GM12801 (cell line): ENCODE measurements around the gene ADGRD1.

Experiments
- TF ChIP-seq, protein P1 (sequence below): IDR thresholded peaks from one replicate; pipeline ENCODE4 v1.5.1; 2011; ENCODE audit warnings: control low read depth; ENCODE audit not compliant: insufficient read length; ENCODE audit errors: extremely low read depth

ADGRD1 gene

DNA sequence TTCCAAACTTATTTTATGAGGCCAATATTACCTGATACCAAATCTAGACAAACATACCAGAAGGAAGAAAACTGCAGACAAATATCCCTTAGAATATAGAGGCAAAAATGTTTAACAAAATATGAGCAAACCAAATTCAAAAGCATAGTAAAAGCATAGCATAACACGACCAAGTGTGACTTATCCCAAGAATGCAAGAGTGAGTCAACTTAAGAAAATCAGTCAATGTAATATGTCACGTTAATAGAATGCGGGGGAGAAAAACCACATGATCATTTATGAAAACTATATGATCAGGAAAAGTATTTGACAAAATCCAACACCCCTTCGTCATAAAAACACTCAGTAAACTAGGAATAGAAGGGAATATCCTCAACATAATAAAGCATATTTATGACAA lies 217.3 kb downstream of the ADGRD1 start:
- TF ChIP-seq, protein P1, sequence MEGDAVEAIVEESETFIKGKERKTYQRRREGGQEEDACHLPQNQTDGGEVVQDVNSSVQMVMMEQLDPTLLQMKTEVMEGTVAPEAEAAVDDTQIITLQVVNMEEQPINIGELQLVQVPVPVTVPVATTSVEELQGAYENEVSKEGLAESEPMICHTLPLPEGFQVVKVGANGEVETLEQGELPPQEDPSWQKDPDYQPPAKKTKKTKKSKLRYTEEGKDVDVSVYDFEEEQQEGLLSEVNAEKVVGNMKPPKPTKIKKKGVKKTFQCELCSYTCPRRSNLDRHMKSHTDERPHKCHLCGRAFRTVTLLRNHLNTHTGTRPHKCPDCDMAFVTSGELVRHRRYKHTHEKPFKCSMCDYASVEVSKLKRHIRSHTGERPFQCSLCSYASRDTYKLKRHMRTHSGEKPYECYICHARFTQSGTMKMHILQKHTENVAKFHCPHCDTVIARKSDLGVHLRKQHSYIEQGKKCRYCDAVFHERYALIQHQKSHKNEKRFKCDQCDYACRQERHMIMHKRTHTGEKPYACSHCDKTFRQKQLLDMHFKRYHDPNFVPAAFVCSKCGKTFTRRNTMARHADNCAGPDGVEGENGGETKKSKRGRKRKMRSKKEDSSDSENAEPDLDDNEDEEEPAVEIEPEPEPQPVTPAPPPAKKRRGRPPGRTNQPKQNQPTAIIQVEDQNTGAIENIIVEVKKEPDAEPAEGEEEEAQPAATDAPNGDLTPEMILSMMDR = no peak

DNA sequence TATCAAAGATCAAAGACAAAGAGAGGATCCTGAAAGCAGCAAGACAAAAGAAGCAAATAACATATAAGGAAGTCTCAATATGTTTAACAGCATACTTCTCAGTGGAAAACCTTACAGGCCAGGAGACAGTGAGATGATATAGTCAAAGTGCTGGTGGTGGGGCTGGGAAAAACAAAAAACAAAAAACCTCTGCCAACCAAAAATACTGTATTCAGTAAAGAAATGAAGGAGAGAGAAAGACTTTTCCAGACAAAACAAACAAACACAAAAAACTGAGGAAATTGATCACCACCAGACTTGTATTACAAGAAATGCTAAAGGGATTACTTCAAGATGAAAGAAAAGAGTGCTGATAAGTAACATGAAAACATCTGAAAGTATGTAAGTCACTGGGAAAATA lies 221.2 kb downstream of the ADGRD1 start:
- TF ChIP-seq, protein P1 = no peak

DNA sequence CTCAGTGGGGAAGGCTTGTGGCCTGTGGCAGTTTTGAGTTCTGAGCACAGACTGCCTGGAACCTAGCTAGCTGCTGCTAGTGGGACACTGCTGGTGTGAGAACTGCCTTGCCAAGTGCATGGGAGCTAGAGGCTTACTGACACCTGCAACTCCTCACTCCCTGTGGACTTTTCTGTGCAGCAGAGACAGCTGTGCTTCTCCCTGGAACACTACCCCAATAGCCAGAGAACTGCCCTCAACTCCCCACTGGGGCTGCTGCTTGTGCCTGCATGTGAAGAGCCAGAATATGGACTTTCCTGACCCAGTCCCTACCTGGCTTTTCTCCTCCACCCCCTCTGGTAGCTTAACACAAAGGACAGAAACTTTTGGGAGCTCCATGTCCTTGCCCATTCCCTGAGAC lies 222.6 kb downstream of the ADGRD1 start:
- TF ChIP-seq, protein P1 = no peak

DNA sequence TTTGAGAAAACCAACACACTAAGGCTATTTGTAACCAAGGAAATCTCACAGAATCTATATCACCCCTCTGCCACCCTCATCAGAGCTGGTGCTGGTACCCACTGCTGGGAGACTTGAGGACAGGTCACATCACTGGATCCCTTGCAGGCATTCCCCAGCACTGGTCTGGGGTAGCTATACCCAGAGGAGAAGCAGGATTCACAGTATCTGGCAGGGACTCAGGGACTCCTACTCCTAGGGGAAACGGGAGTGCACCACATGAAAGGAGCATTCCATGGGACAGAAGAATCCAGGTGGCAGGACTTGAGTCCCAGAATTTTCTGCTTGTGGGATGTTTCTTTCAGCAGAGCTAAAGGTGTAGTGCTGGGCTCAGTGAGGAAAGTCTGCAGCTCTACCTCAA lies 223.2 kb downstream of the ADGRD1 start:
- TF ChIP-seq, protein P1 = no peak

DNA sequence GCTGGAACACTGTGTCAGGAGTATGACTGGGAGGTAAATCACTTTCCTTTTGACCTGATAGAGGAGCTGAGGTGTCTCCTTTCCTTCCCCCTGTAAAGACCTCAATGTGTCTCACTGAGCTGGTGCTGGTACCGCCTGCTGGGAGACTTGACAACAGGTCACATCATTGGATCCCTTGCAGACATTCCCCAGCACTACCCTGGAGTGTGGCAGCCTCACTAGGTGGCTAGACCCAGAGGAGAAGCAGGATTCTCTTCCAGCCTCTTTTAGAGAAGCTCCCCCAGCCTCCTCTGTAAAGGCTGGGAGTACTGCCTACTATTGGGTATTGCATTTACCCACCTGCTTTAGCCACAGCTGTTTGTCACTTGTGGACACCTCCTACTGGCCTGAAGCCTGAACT lies 223.9 kb downstream of the ADGRD1 start:
- TF ChIP-seq, protein P1 = no peak

DNA sequence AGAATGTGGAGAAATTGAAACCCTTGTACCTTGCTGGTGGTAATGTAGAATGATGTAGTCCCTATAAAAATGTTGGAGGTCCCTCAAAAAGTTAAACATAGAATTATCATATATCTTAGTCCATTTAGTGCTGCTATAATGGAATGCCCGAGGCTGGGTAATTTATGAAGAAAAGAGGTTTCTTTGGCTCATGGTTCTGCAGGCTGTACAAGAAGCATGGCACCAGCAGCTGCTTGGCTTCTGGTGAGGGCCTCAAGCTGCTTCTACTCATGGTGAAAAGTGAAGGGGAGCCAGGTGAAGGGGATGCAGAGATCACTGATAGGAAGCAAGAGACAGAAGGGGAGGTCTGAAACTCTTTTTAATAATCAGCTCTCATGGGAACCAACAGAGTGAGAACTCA lies 233.9 kb downstream of the ADGRD1 start:
- TF ChIP-seq, protein P1 = no peak

DNA sequence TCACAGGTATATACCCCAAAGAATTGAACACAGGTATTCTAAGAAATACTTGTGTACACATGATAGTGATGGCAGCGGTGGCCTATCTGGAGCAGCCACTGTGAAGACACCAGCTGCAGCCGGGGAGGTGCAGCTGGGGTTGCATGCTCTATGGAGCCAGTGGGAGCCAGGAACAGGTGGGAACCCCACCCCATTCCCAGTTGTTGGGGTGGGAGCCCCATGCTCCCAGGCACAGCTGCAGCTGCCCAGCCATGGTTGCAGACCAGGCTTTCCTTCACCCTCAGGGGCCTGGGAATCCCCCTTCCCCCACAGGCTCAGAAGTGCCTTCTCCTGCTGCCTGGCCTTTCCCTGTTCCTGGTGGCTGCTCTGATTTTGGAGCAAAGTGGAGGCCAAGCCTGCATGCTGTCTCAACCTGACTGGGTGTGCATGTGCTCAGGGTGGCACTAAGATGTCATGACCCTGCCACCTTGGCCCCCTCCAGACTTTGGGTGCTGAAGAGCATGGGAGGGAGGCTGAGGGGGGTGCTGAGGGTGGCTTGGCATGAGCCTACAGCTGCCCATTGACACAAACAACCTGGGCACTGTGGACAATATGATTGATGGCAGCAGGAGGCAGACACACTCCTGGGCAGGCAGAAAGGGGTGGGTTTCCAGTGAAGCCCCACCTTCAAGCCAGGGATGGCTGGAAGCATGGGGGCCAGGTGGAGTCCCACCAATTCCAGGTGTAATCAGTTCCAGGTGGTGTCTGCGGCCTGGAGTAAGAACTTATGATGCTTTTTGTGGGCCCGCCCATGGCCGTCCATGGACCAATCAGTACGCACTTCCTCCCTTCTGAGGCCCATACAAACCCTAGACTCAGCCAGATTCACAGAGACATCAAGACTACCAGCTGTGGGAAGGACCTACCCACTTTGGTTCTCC lies 234.7 kb downstream of the ADGRD1 start:
- TF ChIP-seq, protein P1 = no peak
